D721Med (cell line): Measurements from ENCODE around the gene DNAJA4.

Experiments used
- DNase-seq: peaks from one replicate; pipeline ENCODE4 v3.0.0; 2011; ENCODE audit warnings: low spot score; ENCODE audit not compliant: insufficient read length
- FAIRE-seq: peaks from 2 replicates; lab custom pipeline; 2011; peaks lifted over from hg19 to GRCh38; lab: Jason Lieb, UNC
- TF ChIP-seq, protein P1 (sequence below): IDR thresholded peaks from 2 replicates; pipeline ENCODE4 v1.5.1; 2012; ENCODE audit warnings: mild to moderate bottlenecking, control low read depth; ENCODE audit not compliant: insufficient read depth; ENCODE audit errors: missing control alignments

DNAJA4 gene

DNA sequence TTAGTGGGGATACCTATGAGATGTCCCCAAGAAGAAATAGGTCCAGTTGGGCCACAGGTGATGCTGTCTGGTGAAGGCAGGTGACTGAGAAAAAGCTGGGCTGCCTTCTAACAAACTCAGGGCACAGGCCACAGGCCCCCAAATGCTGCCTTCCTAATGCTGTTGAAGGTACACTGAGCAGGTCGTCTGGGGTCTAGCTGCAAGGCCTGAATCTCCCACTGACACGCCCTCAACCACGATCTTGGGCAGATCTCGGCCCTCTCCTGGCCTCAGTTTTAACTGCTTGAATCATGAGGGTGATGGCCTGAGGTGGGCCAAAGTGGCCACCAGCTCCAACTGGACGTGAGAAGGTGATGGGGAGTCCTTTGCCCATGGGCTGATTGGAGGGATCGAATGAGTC lies 27.9 kb upstream of the DNAJA4 start:
- TF ChIP-seq, protein P1, sequence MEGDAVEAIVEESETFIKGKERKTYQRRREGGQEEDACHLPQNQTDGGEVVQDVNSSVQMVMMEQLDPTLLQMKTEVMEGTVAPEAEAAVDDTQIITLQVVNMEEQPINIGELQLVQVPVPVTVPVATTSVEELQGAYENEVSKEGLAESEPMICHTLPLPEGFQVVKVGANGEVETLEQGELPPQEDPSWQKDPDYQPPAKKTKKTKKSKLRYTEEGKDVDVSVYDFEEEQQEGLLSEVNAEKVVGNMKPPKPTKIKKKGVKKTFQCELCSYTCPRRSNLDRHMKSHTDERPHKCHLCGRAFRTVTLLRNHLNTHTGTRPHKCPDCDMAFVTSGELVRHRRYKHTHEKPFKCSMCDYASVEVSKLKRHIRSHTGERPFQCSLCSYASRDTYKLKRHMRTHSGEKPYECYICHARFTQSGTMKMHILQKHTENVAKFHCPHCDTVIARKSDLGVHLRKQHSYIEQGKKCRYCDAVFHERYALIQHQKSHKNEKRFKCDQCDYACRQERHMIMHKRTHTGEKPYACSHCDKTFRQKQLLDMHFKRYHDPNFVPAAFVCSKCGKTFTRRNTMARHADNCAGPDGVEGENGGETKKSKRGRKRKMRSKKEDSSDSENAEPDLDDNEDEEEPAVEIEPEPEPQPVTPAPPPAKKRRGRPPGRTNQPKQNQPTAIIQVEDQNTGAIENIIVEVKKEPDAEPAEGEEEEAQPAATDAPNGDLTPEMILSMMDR, result no peak

DNA sequence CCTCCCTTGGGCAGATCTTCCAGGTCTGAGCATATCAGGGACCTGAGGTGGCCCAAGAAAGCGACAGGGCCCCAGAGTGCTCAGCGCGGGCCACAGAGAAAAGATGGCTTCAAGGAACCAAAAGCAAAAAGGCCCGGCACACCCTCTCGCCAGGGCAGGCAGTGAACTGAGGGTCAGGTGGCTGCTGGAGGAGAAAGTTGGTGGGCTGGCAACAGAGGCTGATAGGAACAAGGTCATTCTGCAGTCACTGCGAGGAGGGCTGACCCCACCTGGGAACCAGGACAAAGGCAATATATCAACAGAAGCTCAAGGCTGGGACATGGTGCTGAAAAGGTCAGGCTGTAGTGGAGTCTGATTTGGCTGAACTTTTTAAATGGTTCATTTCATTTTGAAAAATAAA lies 27.2 kb upstream of the DNAJA4 start:
- FAIRE-seq, result no peak
- TF ChIP-seq, protein P1, result no peak
- DNase-seq, result no peak

More for the DNA sequence above, 27.9 kb upstream of the DNAJA4 start:
- DNase-seq (no peak), FAIRE-seq (no peak)

DNA sequence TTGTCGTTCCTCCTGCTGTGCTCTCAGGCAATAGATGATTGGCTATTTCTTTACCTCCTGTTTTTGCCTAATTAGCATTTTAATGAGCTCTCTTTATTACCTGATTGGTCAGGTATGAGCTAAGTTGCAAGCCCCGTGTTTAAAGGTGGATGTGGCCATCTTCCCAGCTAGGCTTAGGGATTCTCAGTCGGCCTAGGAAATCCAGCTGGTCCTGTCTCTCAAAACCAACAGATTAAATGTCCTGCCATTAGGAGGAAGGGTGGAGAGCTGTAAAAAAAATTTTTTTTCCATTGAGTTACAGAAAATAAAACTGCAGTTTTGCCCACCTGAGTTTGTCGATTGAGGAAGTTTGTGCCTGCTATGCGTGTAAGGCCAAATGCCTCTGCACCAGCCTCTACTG lies 24.6 kb upstream of the DNAJA4 start:
- TF ChIP-seq, protein P1, result no peak
- no peak for FAIRE-seq
- DNase-seq, result no peak

DNA sequence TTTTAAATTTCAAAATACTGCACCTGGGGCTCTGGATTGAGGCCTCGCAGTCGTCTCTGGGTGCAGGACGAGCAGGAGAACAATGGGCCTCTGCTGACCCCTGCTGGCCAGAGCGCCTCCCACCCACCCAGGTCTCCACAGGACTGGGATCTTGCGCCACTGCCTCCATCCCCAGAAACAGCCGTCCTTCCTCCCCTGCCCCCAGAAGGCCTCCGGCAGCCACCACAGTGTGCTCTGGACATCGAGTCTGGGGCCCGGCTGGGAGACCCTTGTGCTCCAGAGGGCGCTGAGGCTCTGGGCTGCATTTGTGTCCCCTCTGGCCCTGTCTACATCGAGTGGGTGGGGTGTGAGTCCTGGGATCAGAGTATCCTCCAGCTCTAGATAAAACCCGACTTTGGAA lies 23.3 kb upstream of the DNAJA4 start:
- FAIRE-seq, result no peak

DNA sequence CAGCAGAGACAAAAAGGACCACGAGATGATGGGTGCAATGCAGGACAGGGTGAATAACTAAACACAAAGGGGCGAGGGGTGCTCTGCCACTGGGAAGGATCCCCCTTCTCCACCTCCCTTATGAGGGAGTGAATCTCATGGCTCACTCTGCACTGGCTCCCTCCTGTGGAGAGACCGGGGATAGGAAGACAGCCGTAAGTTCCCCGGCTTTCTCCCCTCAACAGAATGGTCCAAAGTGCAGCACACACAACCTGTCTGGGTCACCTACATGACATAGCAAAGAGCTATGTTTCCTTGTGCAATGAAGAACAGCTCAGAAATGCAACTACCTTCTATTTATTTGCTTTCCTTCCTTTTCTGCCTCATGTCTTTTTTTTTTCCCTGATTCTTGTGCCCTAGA lies 22.2 kb upstream of the DNAJA4 start:
- TF ChIP-seq, protein P1, result peak; percentile 16
- DNase-seq (no peak), FAIRE-seq (no peak)

More for the DNA sequence above, 23.3 kb upstream of the DNAJA4 start:
- peak; percentile 78 for DNase-seq
- TF ChIP-seq, protein P1, result peak; percentile 82

DNA sequence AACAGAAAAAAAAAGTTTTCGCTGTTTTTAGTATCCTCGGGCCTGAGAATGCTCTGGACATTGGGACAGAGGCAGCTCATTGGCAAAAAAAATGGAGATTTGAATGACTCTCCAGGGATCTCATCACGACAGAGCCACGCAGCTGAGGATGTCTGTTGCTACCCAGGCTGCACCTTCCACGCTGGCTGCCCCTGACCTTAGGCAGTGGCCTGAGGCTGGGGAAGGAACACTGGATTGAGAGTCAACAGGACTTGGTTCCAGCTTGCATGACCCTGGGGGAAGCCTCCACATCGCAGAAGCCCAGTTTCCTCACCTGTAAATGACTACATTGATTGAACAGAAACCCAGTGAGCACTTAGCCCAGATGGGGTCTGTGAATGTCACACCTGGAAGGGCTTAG lies 21.3 kb upstream of the DNAJA4 start:
- no peak for DNase-seq
- TF ChIP-seq, protein P1, result no peak
- no peak for FAIRE-seq

DNA sequence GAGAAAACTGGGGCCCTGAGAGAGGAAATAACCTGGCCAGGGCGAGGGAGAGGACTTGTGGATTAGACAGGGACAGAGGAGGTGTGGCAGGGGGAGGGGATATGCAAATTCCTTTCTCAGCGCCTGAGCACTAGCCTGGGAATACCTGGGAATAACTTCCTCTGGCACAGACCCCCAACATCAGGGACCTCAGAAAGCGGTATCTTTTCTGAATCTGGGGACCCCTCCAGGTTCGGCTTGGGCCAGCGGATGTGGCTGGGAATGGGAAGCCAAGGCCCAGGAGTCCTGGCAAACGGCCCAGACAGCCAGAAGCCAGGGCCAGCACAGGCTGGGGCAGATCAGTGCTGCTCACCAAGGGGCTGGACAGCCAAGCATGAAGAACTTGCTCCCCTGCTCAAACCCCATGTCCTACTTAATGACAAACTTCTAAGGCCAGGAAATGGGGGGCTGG lies 20.8 kb upstream of the DNAJA4 start:
- FAIRE-seq, result no peak
- DNase-seq, result no peak
- TF ChIP-seq, protein P1, result no peak
